WERI-Rb-1 (cell line): ENCODE data around the gene ADARB1.

Experiments used
- DNase-seq: peaks from one replicate; pipeline ENCODE4 v3.0.0-alpha.2; 2020
- H3K27ac ChIP-seq: fragments of 250-450 bp; sonication (Bioruptor Pico); 2 replicates; pipeline ENCODE4 v1.5.1; 2020; ENCODE audit warnings: mild to moderate bottlenecking, moderate library complexity
- H3K27me3 ChIP-seq: fragments of 250-450 bp; sonication (Bioruptor Pico); 2 replicates; pipeline ENCODE4 v1.5.1; 2021; ENCODE audit warnings: mild to moderate bottlenecking, low read depth, moderate library complexity; ENCODE audit not compliant: insufficient read depth, severe bottlenecking
- H3K36me3 ChIP-seq: fragments of 250-450 bp; sonication (Bioruptor Pico); 2 replicates; pipeline ENCODE4 v1.5.1; 2020; ENCODE audit warnings: mild to moderate bottlenecking, moderate library complexity
- H3K4me3 ChIP-seq: 2 replicates; pipeline ENCODE4 v1.5.1; 2011; ENCODE audit warnings: low read depth, mild to moderate bottlenecking, control low read depth, low read length
- H3K9me3 ChIP-seq: fragments of 250-450 bp; sonication (Bioruptor Pico); 2 replicates; pipeline ENCODE4 v1.5.1; 2021; ENCODE audit warnings: mild to moderate bottlenecking, moderate library complexity; ENCODE audit not compliant: severe bottlenecking
- TF ChIP-seq, protein P1 (sequence below): IDR thresholded peaks from 2 replicates; pipeline ENCODE4 v1.5.1; 2011; ENCODE audit warnings: low read depth, mild to moderate bottlenecking, control low read depth, inconsistent platforms, low read length

ADARB1 gene

DNA sequence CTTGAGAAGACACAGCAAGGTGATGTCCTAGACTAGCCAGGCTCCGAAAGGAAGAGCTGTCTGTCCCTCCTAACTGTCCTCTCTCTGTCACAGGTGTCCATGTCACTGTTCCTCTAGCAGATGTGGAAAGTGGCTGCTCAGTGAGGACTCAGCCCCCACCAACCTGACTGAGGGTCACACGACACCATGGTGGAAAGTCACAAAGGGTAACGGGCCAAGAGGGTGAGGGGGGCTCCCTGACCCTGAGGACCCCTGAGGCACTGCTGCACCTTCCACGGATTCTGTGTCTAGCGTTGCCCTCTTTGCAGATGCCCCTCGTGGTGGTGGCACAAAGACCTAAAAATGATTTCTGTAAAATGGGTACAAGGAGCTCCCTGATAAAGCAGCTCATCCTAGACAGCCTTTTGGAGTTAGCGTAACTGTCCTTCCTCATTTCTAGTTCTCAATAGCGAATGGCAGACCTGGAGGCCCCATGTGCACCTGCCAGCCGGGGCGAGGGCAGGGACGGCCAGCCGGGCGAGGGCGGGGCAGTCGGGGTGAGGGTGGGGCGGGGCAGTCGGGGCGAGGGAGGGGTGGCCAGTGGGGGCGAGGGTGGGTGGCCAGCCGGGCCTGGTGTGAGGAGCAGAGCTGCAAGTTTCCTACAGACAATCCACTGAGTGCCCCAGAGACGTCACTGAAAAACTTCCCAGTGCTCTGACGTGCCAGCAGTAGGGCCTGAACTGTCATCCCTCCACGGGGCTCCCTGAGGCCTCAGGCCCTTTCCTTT lies 189.9 kb downstream of the ADARB1 start:
- Histone ChIP-seq H3K36me3 (peaks cover 56% of the 10 kb centered on the region), H3K4me3 (no peak overlapping the region), H3K27ac (no peak overlapping the region), H3K27me3 (no peaks in the 10 kb centered on the region), H3K9me3 (no peaks in the 10 kb centered on the region)
- TF ChIP-seq, protein P1, sequence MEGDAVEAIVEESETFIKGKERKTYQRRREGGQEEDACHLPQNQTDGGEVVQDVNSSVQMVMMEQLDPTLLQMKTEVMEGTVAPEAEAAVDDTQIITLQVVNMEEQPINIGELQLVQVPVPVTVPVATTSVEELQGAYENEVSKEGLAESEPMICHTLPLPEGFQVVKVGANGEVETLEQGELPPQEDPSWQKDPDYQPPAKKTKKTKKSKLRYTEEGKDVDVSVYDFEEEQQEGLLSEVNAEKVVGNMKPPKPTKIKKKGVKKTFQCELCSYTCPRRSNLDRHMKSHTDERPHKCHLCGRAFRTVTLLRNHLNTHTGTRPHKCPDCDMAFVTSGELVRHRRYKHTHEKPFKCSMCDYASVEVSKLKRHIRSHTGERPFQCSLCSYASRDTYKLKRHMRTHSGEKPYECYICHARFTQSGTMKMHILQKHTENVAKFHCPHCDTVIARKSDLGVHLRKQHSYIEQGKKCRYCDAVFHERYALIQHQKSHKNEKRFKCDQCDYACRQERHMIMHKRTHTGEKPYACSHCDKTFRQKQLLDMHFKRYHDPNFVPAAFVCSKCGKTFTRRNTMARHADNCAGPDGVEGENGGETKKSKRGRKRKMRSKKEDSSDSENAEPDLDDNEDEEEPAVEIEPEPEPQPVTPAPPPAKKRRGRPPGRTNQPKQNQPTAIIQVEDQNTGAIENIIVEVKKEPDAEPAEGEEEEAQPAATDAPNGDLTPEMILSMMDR = no peak
- peak; percentile 5 for DNase-seq

DNA sequence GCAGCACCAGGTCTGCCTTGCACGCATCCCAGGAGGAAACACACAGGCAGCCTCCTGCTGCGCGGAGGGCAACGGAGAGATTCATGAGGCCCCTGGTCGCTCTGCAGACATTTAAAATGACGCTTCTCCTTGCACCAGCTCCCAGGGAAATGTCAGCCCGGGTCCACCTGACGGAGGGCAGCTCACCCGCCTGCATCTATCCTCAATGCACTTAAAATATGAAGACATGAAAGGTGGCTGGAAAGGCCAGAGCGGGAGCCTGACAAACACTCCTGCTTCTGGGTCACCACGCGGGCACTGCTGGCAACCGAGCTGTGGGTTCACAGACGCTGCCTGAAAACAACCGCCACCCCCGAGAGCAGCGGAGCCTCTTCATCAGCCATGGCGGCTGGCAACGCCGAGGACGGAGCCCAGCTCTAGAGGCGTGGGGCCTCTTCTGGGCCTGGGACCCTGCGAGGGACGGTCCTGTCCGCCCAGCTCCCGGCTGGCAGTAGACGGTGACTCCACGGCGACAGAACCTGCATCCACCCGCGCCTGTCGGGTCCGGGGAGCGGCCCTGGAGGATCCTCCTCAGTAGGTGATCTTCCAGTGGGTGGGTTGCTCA lies 190.6 kb downstream of the ADARB1 start:
- no peaks in the 10 kb centered on the region for H3K27me3 ChIP-seq
- H3K4me3 ChIP-seq = no peak overlapping the region
- no peaks in the 10 kb centered on the region for H3K9me3 ChIP-seq
- peaks cover 61% of the 10 kb centered on the region for H3K36me3 ChIP-seq
- peak; percentile 3 for DNase-seq
- H3K27ac ChIP-seq = no peak overlapping the region
- TF ChIP-seq, protein P1 = no peak

- H3K4me3 ChIP-seq = no peak overlapping the region
- TF ChIP-seq, protein P1 = no peak
- no peak overlapping the region for H3K27ac ChIP-seq
- DNase-seq = peak; percentile 7
- H3K9me3 ChIP-seq = no peaks in the 10 kb centered on the region
- no peaks in the 10 kb centered on the region for H3K27me3 ChIP-seq
- peaks cover 61% of the 10 kb centered on the region for H3K36me3 ChIP-seq
Measured at GRCh38 chr21:45265721-45266517, 191.5 kb downstream of the ADARB1 start.

- no peak overlapping the region for H3K27ac ChIP-seq
- no peaks in the 10 kb centered on the region for H3K27me3 ChIP-seq
- DNase-seq = peak; percentile 6
- peaks cover 68% of the 10 kb centered on the region for H3K36me3 ChIP-seq
- H3K9me3 ChIP-seq = no peaks in the 10 kb centered on the region
- TF ChIP-seq, protein P1 = no peak
- no peak overlapping the region for H3K4me3 ChIP-seq
Measured at GRCh38 chr21:45266518-45267389, 192.4 kb downstream of the ADARB1 start.

DNA sequence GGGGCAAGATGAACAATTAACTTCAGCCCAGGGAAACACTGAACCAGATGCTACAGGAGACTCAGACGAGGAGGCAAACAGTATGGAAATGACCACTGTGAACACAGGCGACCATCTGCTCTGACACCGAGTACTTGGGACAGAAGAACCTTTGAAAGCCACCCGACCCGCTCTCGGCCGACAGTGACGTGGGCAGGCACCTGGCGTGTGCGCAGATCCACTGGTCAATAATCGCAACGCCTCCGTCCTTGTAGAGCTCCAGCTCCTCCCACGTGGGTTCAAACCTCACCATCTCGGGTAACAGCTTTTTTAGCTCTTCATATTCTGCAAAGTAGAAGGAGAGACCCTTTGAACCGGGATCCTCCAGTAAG lies 193.0 kb downstream of the ADARB1 start:
- Histone ChIP-seq H3K9me3 (no peaks in the 10 kb centered on the region), H3K27ac (no peak overlapping the region), H3K36me3 (peaks cover 72% of the 10 kb centered on the region), H3K27me3 (no peaks in the 10 kb centered on the region), H3K4me3 (no peak overlapping the region)
- DNase-seq = peak; percentile 5
- TF ChIP-seq, protein P1 = no peak
